SKM-1 (cell line): Measurements from ENCODE around the gene RSAD1.

Experiments used
- DNase-seq: peaks from one replicate; lab custom pipeline; 2025; ENCODE audit not compliant: unreplicated experiment; lab: John Stamatoyannopoulos, UW

RSAD1 gene

DNA sequence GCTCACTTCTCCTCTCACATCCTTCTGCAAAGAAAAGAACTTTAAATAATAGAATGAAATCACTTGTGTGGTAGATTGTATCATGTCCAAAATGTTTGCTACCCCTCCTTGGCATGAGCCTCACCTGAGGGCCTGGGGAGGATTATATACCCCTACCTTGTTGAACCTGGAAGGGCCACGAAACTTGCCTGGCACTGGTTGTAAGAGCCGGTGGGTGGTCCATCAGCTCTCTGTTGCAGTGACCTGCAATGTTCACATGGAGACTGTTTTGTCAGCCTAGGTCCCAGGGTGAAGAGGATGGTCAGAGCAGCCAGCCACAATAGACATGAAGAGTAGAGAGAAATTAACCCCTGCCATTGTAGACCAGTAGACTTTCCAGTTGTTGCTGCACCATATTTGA, 10.2 kb downstream of the RSAD1 start:
- DNase-seq: no peak

DNA sequence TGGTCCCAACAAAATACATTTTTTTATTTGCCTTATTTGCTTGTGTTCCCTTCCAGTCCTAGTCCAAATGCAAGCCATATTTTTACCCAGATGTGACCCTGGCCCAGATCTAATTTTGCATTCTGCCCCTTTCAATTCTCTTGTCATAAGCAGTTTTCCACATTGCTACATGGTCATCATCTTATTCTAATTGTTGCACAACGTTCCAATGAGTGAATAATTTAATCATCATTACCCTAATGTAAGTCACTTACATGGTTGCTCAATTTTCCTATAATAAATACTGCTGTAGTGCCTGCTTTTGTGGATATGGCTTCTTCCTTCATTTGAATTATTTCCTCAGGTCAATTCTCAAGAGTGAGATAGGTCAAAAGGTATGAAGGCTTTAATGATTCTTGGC, 12.8 kb downstream of the RSAD1 start:
- no peak for DNase-seq

DNA sequence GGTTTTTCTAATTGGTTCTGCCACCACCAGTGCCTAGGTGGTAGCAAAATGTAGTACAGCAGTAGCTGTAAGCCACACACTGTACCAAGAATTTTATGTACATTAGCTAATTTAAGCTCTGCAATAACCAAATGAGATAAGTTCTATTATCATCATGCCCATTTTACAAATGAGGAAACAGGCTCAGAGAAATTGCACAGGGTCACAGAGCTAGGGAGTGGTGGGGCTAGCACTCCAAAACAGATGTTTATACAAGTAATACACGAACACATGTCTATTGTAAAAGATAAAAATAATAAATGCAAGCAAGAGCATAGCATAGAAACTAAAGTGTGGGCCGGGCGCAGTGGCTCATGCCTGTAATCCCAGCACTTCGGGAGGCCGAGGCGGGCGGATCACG, 13.6 kb downstream of the RSAD1 start:
- no peak for DNase-seq

DNA sequence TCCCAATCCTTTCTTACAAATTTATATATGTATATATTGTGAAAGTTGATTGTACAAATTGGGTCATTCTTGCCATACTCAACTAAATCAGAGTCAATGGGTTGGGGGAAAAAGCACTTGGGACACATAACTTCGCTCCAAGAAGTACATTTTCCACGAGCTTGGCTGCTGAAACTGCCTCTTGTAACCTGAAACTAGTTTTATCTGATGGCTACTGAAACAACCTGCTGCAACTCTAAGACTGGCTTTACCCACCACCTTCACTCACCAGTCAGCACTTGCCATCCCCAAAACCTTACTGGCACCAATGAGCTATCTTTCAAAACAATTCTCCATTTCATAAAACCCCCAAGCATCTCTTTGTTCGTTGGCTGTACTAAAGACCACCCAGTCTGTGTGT, 15.1 kb downstream of the RSAD1 start:
- no peak for DNase-seq

DNA sequence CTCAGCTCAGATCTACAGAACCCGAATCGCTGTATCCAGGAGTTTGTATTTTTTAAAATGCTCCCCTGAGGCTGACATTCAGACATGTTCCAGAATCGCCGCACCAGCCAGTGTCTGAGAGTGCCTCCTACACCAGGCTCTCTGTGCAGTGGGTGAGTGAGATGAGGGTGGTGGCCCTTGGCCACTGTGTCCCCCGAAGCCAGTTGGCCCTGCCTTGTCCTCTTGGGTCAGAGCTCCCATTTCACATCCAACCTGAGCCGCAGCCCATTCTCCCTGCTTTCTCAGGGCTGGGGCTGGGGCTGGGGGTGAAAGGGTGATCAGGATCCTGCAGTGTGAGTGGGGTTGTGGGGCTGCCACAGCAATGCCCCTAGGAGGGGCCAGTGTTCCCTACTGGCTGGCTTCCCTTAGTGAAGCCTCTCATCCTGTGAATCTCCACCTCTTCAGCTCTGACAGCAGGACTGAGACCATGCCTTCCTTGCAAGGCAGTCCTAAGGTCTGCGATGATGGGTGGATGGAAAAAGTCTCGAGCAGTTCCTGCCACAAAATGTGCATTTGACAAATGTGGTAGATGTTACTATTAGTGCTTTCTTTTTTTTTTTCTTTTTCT, 16.7 kb downstream of the RSAD1 start:
- DNase-seq: no peak

DNA sequence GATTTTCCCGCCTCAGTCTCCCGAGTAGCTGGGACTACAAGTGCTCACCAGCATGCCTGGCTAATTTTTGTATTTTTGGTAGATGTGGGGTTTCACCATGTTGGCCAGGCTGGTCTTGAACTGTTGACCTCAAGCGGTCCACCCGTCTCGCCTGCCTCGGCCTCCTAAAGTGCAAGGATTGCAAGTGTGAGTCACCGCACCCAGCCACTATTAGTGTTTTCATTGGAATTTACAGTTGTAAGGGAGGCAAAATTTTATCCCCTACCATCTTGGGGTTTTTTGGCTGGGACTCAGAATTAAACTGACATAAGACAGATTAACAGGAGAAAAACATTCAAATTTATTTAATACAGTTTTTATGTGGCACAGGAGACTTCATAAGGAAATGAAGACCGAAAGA, 17.3 kb downstream of the RSAD1 start:
- no peak for DNase-seq

DNA sequence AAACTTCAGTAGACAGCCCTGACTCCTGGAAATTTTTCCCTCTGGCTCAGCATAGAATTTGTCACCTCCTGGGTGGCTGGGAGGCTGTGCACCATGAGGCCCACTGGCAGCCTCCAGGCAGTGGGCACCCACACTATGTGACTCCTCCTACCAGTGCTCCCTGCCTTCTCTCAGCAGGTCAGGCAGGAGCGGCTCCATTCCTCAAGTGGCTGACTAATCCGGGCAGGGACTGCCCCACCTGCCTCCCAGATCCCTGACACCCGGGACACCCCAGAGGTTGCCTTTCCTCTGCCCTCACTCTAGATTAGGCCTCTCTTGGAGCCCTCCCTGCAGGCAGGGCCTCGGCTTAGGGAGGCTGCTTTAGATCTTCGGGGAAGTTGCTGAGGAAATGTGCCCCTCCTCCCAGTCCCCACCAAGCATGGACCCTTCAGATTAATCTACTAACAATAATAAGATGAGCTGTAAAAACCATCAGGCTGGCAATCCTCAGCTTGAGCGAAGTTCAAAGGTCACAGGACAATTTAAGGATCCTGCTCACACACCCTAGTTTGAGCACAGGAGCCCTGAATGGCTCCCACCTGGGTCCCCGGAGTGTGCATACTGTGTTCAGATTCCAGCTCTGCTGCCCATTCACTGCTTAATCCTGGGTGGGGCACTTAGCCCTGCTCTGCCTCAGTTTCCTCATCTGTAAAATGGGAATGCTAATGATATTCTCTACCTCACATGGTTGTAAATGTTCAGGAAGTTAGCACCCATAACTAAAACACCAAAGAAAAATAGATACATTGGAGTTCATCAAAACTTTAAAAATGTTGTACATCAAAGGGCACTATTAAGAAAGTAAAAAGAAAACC, 19.6 kb downstream of the RSAD1 start:
- DNase-seq: no peak

DNA sequence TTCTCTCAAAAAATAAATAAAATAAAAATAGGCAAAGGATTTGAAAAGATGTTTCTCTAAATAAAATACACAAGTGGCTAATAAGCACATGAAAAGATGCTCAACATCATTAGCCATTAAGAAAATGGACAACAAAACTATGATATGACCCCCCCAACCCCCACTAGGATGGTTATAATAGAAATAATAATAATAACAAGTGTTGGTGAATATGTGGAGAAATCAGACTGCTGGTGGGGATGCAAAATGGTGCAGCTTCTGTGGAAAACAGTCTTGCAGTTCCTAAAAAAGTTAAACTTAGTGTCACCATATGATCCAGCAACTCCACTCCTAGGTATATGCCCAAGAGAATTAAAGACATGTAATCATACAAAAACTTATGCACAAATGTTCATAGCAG, 20.6 kb downstream of the RSAD1 start:
- DNase-seq: no peak

DNA sequence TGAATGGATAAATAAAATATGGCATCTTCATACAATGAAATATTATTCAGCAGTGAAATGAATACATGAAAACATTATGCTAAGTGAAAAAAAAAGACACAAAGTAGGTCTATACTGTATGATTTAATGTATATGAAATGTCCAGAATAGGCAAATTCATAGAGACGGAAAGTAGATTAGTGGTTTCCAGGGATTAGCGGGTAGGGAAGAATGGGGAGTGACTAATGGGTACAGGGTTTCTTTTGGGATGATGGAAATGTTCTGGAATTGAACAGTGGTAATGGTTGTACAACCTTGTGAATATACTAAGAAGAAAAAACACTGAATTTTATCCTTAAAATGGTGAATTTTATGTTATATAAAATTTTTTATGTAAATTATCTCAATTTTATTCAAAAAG, 21.1 kb downstream of the RSAD1 start:
- no peak for DNase-seq

DNA sequence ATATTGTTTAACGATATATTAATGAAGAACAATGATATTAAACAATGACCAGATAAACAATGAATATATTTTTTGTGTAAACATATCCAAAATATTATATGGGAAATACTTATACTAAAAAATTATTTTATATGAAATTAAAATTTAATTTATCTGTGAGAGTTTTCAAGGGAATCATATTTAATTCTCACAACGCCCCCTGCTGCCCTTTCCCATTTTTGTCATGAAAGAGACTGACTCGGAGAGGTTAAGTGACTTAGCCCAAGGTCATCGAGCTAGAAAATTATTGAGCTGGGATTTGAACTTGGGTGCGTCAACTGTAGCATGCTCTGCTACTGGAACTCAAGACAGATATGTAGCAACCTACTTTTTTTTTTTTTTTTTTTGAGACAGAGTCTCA, 22.4 kb downstream of the RSAD1 start:
- no peak for DNase-seq

DNA sequence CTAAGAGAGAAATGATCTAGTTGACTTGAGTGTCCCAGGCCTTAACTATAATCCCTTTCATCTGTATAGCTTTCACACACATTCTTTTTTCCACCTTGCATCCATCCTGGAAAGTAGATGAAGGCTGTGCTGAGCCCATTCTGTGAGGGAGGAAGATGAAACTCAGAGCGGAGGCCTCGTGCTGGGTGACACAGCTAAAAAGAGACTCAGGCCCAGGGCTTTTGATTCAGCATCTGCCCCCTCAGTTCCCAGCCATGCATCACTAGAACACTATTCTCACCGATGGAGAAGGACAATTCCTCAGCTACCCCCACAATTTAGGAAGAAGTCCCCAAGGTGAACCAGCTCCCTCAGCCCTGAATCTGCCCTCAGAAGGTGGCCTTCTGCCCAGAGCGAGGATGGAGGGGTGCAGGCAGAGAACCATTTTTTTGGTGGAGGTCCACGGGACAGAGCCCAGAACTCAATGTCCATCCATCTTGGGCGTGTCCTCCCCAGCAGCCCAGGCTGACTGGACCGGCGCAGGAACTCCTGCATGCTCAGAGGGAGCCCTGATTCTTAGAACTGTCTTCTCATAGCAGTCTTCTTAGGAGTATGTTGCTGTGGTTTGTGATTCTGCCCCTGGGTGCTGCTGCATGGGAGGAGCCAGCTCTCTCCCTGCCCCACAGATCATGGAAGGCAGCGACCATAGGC, 23.8 kb downstream of the RSAD1 start:
- DNase-seq: no peak

DNA sequence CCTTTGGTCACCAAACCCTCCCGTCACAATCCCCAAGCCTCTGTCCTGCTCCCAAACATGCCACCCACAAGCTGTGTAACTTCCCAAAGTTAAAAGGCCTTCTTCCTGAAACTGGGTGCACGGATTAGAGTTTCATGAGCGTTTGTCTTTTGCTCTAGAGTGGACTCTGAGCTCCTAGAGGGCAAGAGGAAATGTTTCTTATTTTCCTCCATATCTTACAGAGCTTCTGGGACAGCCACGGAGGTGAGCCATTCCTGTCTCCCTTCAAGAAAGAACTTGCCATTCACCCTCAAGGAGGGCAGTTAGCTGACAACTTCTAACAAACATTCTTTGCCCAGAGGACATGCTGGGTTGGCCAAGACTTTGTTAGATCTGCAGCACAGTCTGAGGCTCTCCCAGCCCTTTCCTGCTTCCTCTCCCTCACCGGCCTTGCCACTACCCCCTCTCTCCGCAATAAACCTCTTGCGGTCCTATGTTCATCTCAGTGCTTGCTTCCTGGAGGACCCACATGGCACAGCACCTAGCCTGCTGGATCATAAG, 27.0 kb downstream of the RSAD1 start:
- no peak for DNase-seq

DNA sequence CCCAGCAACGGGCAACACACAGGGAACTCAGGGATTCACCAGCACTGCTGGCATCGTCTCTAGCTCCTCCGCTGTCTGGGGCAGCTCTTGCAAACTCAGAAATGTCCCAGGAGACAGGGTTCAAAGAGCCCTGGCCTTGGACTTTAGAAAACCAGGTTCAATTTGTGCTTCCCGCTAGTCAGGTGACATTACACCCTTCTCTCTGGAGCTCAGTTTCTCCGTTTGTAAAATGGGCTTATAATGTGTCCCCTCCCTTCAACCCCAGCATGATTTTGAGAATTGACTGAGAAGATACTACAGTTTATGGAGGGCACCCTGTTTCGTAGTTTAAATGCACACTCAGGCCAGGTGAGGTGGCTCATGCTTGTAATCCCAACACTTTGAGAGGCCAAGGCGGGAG, 27.6 kb downstream of the RSAD1 start:
- DNase-seq: no peak

DNA sequence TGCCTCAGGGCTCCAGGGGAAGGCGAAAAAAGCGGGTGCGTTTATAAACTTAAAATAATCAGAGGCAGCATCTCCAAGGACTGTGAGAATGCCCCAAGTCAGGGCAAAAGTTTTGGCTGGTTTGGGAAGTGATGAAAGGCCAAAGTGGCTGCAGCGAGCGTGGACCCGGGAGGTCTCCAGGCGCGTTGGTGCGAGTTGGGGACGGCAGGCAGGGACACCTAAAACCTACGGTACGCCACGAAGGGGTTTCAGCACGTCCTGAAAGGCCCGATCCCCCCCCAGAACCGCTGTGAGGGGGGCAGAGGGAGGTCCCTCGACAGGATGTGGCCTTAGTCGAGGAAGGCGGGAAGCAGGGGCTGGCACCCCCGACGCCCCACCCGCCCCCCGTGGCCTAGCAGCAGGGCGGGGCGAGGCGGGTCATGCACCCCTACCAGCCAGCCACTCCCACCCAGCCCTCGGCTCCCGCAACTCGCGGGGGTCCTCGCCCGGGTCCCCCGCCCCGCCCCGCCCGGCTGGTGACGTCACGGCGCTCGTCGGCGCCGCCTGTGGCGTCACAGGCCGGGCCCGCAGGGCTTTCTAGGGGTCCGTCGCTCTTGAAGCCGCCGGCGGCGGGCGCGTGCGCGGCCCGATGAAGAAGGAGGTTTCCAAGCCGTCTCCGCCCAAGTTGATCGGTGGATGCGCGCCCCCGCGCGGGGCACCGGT, 29.4 kb downstream of the RSAD1 start, which contains the start of gene MYCBPAP:
MYCBPAP (plus strand) TSS at position 569 of the 702 bp plus-strand sequence. CDS start 236 bp downstream, outside the sequence.
- DNase-seq: no peak

DNA sequence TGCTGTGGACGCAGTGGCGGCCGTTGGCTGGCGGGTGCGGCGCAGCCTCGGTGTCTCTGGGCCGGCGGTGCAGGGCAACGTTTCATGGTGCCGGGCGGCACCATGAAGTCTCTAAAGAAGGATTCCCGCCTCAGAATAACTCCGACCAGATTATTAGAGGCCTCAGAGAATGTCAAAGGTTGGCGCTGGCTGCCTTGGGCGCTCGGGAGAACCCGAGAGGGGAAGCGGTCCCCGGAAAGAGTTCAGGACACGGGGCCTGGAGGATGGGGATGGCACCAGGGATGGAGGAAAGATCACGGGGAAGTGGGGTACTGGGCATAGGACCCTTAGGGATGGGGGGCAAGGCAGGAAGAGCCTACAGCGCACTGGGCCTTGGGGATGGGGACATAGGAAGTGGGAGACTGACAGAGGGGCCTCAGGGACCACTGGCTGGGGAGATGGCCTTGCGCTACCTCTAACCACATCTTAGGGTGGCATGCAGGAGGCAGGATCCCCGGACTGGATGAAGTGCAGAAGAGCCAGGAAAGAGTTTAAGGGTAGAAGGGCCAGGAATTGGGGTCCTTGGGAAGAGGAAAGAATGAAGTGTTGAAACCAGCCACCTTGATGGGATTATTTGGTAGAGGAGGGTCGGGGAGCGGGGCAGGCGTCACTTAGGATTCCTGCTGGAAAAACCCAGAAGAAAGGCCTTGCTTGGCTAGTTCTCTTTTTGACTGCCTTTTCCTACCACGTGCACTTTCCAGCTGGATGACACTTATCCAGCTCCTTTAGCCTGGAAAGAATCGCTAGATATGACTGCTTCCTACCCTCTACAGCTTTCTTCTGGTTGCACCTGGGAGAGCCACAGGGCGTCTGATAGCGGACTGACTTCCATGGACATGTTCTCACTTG, 30.2 kb downstream of the RSAD1 start:
- no peak for DNase-seq

DNA sequence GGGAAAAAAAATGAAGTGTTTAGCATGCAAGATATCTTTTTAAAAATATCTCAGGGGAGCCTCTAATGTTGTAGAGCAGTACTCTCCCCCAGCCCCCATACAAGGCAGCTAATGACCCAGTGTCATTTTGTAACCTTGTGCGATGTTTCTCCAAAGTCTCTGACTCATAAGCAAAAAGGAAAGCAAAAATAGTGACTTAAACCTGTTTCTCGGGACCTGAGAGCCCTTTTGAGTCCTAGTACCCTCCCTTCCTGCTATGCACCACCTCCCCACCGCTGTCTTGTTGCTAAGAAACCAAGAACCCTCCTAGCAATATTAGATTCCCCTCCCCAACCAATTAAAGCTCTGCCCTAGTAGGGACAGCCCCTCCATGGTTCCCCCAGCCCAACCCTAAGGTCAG, 32.4 kb downstream of the RSAD1 start:
- DNase-seq: no peak

DNA sequence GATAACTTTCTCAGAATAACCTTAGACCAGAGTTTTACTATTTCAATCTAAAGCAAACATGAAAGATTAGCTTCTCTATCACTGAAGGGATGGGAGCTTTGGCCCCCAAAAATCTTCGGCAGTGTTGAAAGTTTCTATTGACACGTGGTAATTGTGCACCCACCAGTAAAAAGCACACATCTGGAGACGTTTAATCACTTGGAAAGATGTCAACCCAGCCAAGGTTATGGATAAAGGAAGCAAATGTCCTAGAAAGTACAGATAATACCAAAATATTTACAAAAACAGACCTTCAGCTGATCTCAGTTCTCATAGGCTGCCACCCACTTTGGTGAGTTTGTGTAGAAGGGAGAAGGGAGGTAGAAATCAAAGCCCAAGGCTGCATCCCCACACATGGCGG, 34.8 kb downstream of the RSAD1 start:
- DNase-seq: no peak

DNA sequence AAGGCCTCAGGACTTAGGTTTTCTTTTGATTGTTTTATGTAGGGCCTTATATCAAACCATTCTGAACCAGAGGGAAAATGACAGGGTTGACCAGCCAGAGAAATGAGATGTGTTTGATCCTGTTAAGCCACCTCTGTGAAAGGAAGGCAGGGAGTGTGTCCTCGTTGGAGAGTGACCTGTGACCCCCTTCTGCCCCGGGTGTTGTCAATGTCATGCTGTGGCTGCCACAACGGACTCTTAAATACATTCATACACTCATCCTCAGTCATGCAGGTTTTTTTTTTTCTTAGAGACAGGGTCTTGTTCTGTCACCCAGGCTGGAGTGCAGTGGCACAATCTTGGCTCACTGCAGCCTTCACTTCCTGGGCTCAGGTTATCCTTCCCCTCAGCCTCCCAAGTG, 35.7 kb downstream of the RSAD1 start:
- no peak for DNase-seq

DNA sequence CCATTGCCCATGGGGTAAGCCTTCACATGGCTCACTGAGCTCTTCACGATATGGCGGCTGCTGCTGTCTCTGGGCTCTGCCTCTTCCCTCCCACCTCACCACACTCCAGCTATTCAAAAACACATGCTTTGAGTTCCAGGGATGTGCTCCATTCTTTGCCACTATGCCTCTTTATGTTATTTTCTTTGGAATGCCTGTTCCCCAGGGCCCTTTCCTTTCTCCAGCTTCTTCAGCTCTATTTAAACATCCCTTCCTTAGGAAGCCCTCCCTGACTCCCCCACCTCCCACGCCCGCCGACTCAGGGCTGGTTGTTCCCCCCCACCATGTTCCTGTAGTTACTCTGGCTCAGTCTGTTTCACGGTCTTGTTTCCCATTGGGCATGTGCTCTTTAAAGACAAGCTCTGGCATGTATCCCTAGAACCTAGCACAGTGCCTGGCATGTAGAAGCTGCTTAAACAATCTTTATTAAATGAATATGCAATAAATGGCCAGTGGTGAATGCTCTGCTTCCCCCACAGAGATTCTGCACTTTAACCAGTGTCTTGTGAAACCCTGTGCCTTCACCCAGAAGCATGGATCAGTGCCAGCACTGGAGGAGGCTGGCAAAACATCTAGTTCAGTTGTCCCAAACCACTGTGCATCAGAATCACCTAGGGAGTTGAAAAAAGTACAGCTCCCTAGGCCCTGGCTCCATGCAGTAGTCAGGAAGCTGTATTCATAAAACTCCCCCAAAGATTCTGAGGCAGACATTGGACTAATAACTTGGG, 36.5 kb downstream of the RSAD1 start:
- DNase-seq: no peak
